ENCODE results near the gene GPR39.

GPR39 gene

GRCh38 chr2:132414081-132414480, 2.5 kb upstream of the GPR39 start:
- DNase-seq (ENCODE audit: low read depth): no peak

- no peak for DNase-seq (ENCODE audit: low read depth)
Measured at GRCh38 chr2:132415256-132415914, 1.2 kb upstream of the GPR39 start.

- no peak for DNase-seq (ENCODE audit: low read depth)
Measured at GRCh38 chr2:132415915-132416722, 486 bp upstream of the GPR39 start.

- no peak for DNase-seq (ENCODE audit: low read depth)
Measured at GRCh38 chr2:132417430-132418035, 928 bp downstream of the GPR39 start.

- DNase-seq (ENCODE audit: low read depth): no peak
Measured at GRCh38 chr2:132419235-132419634, 2.6 kb downstream of the GPR39 start.

GRCh38 chr2:132419941-132420340, 3.3 kb downstream of the GPR39 start:
- DNase-seq (ENCODE audit: low read depth): no peak

GRCh38 chr2:132420816-132421805, 4.5 kb downstream of the GPR39 start:
- no peak for DNase-seq (ENCODE audit: low read depth)

- DNase-seq (ENCODE audit: low read depth): no peak
Measured at GRCh38 chr2:132422736-132423135, 6.1 kb downstream of the GPR39 start.

GRCh38 chr2:132424526-132425121, 8.0 kb downstream of the GPR39 start:
- DNase-seq (ENCODE audit: low read depth): no peak

- no peak for DNase-seq (ENCODE audit: low read depth)
Measured at GRCh38 chr2:132426033-132426432, 9.4 kb downstream of the GPR39 start.

GRCh38 chr2:132426656-132427055, 10.1 kb downstream of the GPR39 start:
- no peak for DNase-seq (ENCODE audit: low read depth)

GRCh38 chr2:132429351-132429750, 12.7 kb downstream of the GPR39 start:
- no peak for DNase-seq (ENCODE audit: low read depth)

GRCh38 chr2:132429941-132430573, 13.5 kb downstream of the GPR39 start:
- no peak for DNase-seq (ENCODE audit: low read depth)

GRCh38 chr2:132430895-132431294, 14.3 kb downstream of the GPR39 start:
- DNase-seq (ENCODE audit: low read depth): no peak

GRCh38 chr2:132437852-132438669, 21.5 kb downstream of the GPR39 start:
- no peak for DNase-seq (ENCODE audit: low read depth)

GRCh38 chr2:132438691-132439090, 22.1 kb downstream of the GPR39 start:
- DNase-seq (ENCODE audit: low read depth): no peak

GRCh38 chr2:132439703-132440398, 23.2 kb downstream of the GPR39 start:
- no peak for DNase-seq (ENCODE audit: low read depth)

- no peak for DNase-seq (ENCODE audit: low read depth)
Measured at GRCh38 chr2:132441051-132441450, 24.4 kb downstream of the GPR39 start.

GRCh38 chr2:132442278-132442677, 25.7 kb downstream of the GPR39 start:
- DNase-seq (ENCODE audit: low read depth): no peak

GRCh38 chr2:132443106-132443505, 26.5 kb downstream of the GPR39 start:
- no peak for DNase-seq (ENCODE audit: low read depth)

Measured in activated T-helper 9 cell treated with anti-CD3 and anti-CD28 coated beads, Interleukin-2, amount 50 U/mL, for 16 hours (primary cell).